GM10266 (cell line): Measurements from ENCODE around the gene DPH2.

Experiments used
- DNase-seq: peaks from one replicate; pipeline ENCODE4 v3.0.0; 2012; ENCODE audit errors: extremely low spot score
- CTCF ChIP-seq: IDR thresholded peaks from 2 replicates; pipeline ENCODE4 v1.5.1; 2012; ENCODE audit warnings: mild to moderate bottlenecking, low read depth; ENCODE audit not compliant: control insufficient read depth, insufficient read depth; ENCODE audit errors: missing control alignments

Gene DPH2

GRCh38 chr1:43995984-43996732 lies 26.3 kb downstream of the DPH2 start:
- DNase-seq, result no peak

GRCh38 chr1:43996733-43997115 lies 26.9 kb downstream of the DPH2 start:
- no peak for TF ChIP-seq CTCF
- DNase-seq, result no peak

More at GRCh38 chr1:43995984-43996732, 26.3 kb downstream of the DPH2 start:
- no peak for TF ChIP-seq CTCF

GRCh38 chr1:43997295-43997999 lies 27.6 kb downstream of the DPH2 start:
- no peak for TF ChIP-seq CTCF
- DNase-seq, result no peak

GRCh38 chr1:43998000-43998378 lies 28.2 kb downstream of the DPH2 start:
- no peak for DNase-seq
- no peak for TF ChIP-seq CTCF

GRCh38 chr1:43999455-43999854 lies 29.6 kb downstream of the DPH2 start:
- no peak for DNase-seq
- no peak for TF ChIP-seq CTCF

- no peak for TF ChIP-seq CTCF
- DNase-seq, result no peak
Observed at GRCh38 chr1:44000122-44000665, 30.4 kb downstream of the DPH2 start.

- TF ChIP-seq CTCF, result no peak
- no peak for DNase-seq
Observed at GRCh38 chr1:44002165-44002564, 32.4 kb downstream of the DPH2 start.
